H4 (cell line): ENCODE measurements around the gene PCNX3. TPM values are rescaled to one million over a fixed set of nuclear protein-coding genes. Genes with fewer than 3 reads are reported as not detected.
"Not testable (repeated sequence)": the region's sequence is repeated elsewhere in the genome, so short reads cannot be mapped to it uniquely, and the experiment has no call there.

ENCODE experiments used
- DNase-seq: peaks from one replicate; pipeline ENCODE4 v3.0.0-alpha.2; 2015; ENCODE audit warnings: low spot score
- total RNA-seq: library from RNA; depleted of rRNA; stranded (reverse); fragments of >200 nt; shearing (Covaris generic); gene quantifications from 2 replicates; pipeline ENCODE4 v1.2.3, GENCODE V29; 2014

PCNX3 gene
- total RNA-seq, 1 experiment from 2014 or later, result 11.7 TPM

- no peak for DNase-seq
These were observed 39.1 kb downstream of the PCNX3 start for GRCh38 chr11:65654375-65655349.

- no peak for DNase-seq
These were observed 40.2 kb downstream of the PCNX3 start for GRCh38 chr11:65655570-65656332.

- DNase-seq, result no peak
These were observed 41.9 kb downstream of the PCNX3 start for GRCh38 chr11:65657426-65657825.

- DNase-seq, result no peak
These were observed 42.8 kb downstream of the PCNX3 start for GRCh38 chr11:65658174-65659021.

GRCh38 chr11:65660038-65660437 is 44.5 kb downstream of the PCNX3 start:
- DNase-seq, result no peak

- not testable (repeated sequence) for DNase-seq
These were observed 45.3 kb downstream of the PCNX3 start for GRCh38 chr11:65660908-65661307.

GRCh38 chr11:65661599-65662246 is 46.1 kb downstream of the PCNX3 start:
- no peak for DNase-seq

- no peak for DNase-seq
These were observed 46.7 kb downstream of the PCNX3 start for GRCh38 chr11:65662247-65662798.

- peak; percentile 83 for DNase-seq
These were observed 47.4 kb downstream of the PCNX3 start, which contains the start of gene RELA for GRCh38 chr11:65662799-65663638. Gene RELA, minus strand, starts transcription at chr11:65662916. Its CDS starts 84 bp downstream, at chr11:65662832.

- no peak for DNase-seq
These were observed 48.1 kb downstream of the PCNX3 start for GRCh38 chr11:65663639-65664200.

GRCh38 chr11:65672180-65672860 is 56.7 kb downstream of the PCNX3 start:
- no peak for DNase-seq

GRCh38 chr11:65672982-65673381 is 57.4 kb downstream of the PCNX3 start:
- DNase-seq, result no peak

GRCh38 chr11:65680192-65680743 is 64.7 kb downstream of the PCNX3 start:
- DNase-seq, result no peak

GRCh38 chr11:65683480-65683879 is 67.9 kb downstream of the PCNX3 start:
- not testable (repeated sequence) for DNase-seq

GRCh38 chr11:65685981-65686380 is 70.4 kb downstream of the PCNX3 start:
- no peak for DNase-seq
